HPDE6-E6E7 (cell line): ENCODE measurements around the gene ANKRD40.

Experiments
- DNase-seq: peaks from one replicate; pipeline ENCODE4 v3.0.0; 2011; ENCODE audit warnings: missing footprints; ENCODE audit errors: extremely low spot score

Gene ANKRD40

DNA sequence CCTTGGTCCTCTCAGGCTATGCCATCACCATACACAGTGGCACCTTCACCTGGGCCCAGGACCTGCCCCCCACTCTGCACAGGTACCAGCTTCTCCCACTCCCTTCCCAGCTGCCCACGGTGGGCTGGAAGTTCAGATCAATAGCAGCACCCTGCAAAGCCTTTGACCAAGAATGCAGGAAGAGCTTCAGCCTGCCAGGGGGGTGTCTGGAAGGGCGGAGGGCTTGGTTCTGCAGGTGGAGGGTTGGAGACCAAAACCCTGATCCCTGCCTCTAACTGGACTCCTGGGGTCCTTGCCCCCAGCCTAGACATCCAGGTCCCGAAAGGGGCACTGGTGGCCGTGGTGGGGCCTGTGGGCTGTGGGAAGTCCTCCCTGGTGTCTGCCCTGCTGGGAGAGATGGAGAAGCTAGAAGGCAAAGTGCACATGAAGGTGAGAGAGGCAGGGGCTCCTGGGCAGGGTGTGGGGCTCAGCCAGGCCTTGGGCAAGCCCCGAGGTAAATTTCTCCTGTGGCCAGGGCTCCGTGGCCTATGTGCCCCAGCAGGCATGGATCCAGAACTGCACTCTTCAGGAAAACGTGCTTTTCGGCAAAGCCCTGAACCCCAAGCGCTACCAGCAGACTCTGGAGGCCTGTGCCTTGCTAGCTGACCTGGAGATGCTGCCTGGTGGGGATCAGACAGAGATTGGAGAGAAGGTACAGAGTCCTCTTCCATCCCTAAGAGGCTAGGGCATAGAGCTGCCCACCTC lies 38.7 kb downstream of the ANKRD40 start:
- DNase-seq, result no peak

DNA sequence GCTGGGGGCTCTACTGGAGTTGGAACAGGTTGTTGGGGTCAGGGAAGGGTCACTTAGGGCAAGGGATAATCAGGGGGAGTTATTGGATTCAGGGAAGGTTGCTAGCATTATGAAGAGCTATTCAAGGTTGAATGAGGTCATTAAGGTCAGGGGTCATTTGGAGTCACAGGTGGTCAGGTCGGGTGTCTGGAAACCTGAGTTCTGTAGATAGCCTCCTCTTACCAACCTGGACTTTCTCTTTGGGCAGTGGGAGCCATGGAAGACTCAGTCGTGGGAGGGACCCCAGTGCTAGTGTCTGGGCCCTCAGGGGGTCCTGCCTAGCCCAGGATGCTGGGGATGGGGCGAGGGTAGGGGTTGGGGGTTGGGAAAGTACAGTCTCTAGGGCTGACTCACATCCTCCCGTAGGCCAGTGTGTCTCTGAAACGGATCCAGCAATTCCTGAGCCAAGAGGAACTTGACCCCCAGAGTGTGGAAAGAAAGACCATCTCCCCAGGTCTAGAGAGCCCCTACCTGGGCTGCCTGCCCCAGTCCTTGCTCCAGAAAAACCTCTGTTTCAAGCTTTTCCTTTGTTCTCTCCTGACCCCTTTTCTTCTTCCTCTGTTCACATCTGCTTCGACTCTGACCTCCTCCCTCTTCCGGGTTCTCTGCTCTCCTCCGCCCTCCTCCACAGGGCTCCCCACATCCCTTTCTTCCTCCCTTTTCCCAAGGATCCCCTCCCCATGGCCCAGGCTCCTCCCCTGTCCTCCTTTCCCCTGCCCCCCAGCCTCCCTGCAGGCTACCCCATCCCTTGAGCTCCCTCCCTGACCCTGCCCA lies 39.5 kb downstream of the ANKRD40 start:
- DNase-seq, result no peak

DNA sequence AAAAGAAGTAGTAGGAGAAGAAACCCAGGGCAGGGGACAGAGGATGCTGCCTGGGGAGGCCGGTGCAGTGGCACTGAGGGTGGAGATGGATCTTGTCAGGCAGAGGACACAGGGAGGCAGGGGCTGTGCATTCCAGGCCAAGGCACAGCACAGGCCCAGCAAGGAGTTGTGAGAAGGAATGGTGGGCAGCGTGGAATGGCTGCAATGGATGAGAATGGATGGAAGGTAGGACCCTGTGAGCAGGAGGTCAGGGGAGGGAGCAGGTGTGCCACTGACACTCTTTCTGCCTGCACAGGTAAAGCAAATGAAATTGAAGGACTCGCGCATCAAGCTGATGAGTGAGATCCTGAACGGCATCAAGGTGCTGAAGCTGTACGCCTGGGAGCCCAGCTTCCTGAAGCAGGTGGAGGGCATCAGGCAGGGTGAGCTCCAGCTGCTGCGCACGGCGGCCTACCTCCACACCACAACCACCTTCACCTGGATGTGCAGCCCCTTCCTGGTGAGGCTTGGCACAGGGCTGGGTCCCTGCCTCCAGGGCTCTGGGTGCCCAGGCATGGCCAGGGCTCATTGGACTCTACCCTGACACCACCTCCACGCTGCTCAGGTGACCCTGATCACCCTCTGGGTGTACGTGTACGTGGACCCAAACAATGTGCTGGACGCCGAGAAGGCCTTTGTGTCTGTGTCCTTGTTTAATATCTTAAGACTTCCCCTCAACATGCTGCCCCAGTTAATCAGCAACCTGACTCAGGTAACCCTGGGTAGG lies 40.3 kb downstream of the ANKRD40 start:
- DNase-seq, result no peak

DNA sequence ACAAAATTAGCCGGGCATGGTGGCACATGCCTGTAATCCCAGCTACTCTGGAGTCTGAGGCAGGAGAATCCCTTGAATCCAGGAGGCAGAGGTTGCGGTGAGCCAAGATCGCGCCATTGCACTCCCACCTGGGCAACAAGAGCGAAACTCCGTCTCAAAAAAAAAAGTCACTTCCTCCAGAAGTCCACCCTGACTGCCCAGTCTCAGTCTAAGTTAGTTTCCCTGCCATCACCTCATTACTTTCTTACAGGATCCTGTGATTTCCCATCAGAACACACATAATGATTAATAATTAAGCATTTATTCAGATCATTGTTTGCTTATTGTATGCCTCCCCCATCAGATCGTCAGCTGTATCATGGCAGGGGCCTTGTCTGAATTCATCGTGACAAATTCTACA lies 41.4 kb downstream of the ANKRD40 start:
- DNase-seq, result no peak

DNA sequence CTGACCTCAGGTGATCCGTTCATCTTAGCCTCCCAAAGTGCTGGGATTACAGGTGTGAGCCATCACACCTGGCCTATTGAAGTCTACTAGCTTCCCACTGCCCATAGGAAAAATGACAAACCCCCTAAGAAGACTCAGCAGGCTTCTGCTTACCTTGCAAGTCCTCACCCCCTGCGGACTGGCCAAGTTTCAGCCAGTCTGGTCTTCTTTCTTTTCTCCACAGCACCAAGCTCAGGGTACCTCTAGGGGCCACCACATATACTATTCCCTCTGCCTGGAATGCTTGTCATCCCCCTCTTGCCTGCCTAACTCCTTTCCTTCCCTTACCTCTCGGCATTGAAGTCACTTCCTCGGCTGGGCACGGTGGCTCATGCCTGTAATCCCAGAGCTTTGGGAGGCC lies 41.9 kb downstream of the ANKRD40 start:
- no peak for DNase-seq

DNA sequence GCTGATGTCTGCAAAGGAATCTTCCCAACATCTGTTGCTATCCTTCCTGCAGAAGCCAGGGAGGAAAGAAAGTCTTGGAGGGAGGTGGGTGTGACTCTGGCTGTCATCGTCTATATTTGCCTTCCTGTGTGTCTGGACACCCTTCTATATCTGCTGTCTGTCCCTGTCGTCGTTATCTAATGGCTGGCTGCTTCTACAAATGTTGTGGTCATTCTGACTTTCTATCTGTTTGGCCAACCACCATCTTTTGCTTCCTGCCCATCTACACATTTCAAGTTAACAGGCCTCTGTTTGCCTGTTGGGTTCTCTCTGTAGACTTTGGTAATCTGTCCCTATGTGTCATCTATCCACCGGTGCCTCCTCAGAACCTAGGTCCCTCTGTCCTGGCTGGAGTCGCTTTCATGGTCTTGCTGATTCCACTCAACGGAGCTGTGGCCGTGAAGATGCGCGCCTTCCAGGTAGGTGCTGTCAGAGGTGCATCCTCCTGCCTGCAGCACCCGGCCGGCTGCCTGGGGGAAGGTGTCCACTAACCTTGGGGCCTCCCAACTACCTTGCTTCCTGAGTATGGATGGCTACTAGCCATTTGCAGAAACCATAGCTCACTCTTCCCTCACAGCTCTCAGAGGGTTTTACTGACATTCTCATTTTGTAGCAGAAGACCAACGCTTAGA lies 42.8 kb downstream of the ANKRD40 start:
- no peak for DNase-seq

DNA sequence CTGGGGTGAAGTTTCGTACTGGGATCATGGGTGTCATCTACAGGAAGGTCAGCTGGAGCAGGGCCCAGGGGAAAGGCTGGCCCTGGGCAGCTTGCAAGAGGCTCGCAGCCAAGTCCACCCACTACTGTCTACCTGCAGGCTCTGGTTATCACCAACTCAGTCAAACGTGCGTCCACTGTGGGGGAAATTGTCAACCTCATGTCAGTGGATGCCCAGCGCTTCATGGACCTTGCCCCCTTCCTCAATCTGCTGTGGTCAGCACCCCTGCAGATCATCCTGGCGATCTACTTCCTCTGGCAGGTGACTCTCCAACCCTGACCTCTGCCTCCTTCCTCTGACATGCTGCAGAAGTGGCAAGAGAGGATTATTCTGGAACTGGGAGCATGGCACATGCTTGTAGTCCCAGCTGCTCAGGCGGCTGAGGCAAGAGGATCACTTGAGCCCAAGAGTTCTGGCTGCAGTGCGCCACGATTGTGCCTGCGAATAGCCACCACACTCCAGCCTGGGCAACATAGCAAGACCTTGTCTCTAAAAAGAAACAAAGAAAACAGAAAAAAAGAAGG lies 43.8 kb downstream of the ANKRD40 start:
- DNase-seq, result no peak

DNA sequence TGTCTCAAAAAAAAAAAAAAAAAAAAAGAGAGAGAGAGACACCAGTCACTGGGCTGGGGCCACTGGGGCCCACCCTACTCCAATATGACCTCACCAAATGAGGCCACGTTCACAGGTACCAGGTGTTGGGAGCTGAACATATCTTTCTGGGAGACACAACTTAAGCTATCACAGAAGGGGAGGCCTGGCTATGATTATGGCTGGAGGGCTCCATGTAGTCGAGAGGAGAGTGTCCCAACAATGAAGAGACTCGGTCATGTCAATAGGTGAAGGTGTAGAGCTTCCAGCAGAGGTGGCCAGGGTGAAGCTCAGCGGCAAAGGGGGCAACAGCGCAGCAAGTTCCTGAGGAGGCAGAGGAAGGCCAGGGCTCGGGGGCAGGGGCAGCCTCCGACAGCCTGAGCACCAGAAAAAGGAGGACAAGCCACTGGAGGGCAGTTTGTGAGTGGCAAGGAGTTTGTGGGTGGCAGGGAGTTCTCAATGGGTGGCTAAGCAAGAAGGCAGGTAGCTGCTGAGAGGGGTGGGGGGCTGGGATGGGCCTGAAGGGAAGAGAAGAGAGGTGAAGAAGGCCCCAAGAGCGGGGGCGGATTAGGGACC lies 45.0 kb downstream of the ANKRD40 start:
- no peak for DNase-seq

DNA sequence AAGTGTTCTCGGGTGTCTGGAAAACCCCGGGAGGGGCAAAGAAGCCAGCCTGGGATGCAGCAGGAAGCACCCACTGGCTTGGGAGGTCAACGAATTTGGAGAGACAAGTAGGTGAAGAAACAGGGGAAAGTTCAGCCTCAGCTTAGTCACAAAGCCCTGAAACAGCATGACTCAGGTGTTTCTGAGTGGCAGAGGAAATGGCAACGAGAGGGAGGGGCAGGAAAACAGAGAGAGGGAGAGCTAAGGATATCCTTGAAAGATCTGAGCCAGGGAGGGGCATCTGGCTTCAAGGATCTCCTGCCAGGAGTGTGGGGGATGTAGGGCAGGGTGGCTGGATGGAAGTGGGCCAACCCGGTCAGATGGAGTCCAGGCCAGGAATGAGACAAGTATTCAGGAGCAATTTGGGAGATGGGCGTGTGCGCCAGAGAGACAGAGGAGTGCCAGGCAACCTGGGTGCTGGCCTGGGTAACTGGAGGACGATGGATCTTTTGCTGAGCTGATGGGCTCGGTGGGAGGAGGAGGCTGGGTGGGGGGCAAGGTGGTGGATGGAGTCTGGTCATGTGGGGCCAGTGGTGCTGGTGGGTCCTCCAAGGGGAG lies 45.8 kb downstream of the ANKRD40 start:
- DNase-seq, result peak; percentile 97

DNA sequence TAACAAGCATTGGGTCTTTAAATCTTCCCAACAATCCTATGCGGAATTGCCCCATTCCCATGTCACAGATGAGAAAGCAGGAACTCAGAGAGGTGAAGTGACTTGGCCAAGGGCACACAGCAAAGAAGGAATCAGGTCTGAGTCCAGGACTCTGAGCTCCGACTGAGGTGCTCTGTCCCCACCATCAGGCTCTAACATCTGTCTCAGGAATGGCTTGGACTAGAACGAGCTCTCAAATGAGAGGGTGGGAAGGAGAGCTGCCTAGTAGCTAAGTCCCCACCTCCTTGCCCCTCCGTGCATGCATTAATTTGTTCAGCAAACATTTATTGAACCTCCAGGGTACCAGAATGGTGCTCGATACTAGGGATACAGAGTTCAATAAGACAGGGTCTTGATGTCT lies 46.4 kb downstream of the ANKRD40 start:
- DNase-seq, result no peak

DNA sequence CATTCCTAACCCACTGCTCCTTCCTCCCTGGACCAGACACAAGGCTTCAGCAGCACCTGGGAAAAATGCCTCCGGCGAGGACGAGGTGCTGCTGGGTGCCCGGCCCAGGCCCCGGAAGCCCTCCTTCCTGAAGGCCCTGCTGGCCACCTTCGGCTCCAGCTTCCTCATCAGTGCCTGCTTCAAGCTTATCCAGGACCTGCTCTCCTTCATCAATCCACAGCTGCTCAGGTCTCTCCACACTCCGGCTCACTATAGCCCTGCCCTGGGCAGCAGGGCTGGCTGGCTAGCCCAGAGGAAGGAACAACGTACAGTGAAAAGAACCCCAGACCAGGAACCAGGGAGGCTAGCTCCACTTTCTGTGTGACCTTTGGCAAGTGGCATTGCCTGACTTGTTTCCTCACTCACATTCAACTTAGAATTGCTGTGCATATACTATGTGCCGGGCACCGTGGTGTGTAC lies 46.8 kb downstream of the ANKRD40 start:
- no peak for DNase-seq

DNA sequence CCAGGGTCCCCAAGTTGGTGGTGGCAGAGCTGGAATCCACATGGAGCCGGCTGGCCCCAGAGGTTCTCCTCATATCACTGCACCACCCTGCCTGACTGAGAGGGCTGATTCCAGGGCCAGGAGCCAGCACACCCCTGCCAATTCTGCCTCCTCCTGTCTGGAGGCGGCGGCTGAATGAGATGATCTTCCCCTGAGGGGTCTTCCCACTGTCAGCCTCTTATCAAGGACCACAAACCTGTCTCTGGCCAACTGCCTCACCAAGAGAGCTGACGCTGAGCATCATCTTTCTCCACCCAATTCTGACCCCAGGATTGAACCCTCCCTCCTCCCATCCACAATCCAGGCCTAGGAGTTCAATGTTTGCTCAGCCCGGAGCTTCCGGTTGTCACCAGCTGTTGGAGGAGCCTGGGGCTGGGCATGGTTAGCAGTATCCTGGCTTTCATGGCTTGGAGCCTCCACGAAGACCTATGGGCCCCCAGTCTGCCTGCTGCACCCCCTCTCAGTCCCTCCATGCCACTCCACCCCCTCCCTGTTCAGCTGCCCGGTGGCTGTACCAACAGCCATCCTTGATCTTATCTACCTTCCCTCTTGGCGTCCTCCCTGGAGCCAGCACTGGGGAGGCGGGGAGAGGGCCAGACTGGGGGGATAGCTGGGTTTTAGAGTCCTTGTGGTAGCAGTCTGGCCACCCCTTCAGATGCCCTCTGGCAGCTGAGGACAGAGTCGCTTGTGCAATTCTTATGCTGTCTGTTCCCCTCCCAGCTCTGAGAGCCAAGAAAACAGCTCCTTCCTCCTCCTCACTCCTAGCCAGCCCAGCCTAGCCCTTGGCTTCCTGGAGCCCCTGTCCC lies 47.5 kb downstream of the ANKRD40 start:
- DNase-seq, result no peak

DNA sequence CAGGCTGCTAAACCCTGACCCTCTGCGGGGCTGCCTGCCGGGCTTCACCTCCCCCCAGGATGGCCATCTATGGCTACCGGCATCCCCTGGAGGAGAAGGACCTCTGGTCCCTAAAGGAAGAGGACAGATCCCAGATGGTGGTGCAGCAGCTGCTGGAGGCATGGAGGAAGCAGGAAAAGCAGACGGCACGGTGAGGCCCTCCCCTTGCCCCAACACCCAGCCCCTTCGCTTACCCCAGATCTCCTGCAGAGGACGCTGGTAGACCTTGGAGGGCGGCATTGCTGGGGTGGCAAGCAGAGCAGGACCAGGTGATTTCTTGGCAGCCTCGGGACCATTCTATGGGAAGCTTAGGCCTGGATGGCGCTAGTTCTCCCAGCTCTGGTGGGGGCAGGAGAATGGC lies 48.5 kb downstream of the ANKRD40 start:
- DNase-seq, result no peak

DNA sequence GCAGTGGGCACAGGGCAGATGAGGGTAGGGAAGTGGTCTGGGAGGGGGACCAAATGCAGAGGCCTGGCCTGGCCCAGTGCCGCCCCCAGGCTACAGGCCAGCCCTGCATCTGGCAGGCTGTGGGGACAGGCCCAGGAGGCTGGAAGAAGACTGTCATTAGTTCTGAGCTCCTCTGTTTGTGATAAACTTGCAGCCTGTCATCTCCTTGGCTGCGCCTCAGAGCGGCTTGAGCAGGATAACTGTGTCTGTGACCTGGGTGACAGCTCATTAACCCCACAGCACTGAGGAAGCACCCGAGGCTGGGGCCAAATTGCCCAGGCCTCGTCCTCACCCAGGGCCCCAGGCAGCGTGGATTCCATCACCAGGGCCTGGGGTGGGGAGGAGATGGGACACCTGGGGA lies 49.1 kb downstream of the ANKRD40 start:
- no peak for DNase-seq

DNA sequence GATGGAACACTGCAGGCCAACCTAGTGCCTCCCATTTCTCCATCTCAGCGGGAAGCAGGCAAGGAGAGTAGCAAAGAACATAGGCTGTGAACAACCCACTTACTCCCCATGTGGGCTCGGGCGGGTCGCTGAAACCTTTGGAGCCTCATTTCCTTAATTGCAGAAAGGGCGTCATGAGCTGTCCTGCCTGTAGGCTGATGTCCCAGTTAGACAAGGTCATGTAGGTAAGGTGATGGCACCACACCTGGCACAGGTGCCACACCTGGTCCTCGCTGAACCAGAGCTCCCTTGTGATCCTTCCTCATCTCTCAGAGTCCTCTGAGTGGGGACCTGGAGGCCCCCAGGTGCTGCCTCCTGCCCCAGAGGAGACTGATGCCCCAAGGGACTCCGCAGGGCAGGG lies 50.1 kb downstream of the ANKRD40 start:
- no peak for DNase-seq

DNA sequence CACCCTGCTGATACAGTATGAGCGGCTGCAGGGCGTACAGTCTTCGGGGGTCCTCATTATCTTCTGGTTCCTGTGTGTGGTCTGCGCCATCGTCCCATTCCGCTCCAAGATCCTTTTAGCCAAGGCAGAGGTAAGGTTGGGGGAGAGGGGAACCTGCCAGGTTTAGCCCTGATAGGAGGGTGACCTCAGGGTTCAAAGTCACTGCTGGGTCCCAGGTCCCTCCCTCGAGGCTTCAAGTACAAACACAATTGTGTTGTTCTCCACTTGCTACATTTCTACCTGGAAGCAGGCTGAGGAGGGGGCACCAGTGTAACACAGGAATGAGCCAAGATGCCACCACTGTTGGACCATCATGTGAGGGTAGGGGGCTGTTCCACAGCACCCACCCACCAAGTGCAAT lies 50.7 kb downstream of the ANKRD40 start:
- DNase-seq, result no peak

DNA sequence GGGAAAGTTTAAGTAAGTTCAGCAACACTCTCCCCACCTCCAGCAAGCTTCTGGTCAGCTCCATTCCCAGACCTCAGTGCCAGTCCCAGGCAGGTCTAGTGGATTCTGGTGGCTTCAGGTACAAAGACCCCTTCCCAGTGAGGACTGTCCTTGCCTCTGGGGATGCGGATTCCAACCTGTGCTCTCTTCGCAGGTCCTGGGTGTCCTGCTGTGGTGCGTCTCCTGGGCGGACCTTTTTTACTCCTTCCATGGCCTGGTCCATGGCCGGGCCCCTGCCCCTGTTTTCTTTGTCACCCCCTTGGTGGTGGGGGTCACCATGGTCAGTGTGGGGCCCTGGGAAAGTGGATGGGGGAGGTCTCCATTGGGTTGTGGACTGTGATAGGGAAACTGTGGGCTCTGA lies 51.2 kb downstream of the ANKRD40 start:
- no peak for DNase-seq

DNA sequence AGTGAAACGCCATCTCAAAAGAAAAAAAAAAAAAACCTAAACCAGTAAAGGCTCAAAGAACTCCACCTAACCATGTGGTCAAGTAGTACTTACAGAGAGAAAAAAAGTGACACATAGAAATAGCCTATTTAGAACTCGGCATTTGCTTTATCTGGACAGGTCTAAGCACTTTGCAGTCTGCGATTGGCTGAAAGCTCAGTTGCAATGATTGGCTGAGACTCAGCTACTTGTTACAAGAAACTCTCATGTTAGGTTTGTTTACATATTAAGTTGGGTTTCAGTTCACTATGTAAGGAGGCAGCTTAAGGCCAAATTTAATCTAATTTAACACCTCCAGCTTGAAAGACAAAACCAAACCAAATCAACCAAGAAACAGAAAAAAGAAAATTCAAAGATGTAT lies 54.0 kb downstream of the ANKRD40 start:
- no peak for DNase-seq

DNA sequence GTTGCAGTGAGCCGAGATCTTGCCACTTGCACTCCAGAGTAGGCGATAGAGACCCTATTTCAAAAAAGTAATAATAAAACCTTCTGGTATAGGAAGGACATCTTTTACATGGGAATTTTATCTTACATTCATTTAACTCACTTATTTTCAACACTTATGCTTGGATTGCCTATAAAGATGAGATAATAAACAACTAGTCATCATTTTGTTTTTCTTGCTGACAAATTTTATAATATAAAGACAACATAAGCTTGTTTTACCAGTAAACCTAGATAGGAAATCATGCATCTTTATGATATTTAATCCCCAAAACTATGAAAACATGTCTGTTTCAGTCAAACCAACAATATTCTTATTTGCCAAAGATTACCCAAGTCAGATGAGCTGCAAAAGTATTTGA lies 56.1 kb downstream of the ANKRD40 start:
- no peak for DNase-seq
